IPS-20b (cell line): Measurements from ENCODE around the gene MST1.

Experiments
- H3K27ac ChIP-seq: one replicate; pipeline ENCODE4 v1.5.1; 2013; ENCODE audit warnings: low read length
- H3K27me3 ChIP-seq: 2 replicates; pipeline ENCODE4 v1.6.1; 2013; ENCODE audit warnings: mild to moderate bottlenecking, low read length, inconsistent platforms; ENCODE audit not compliant: insufficient read depth
- H3K36me3 ChIP-seq: 2 replicates; pipeline ENCODE4 v1.6.1; 2013; ENCODE audit warnings: low read depth, mild to moderate bottlenecking, inconsistent platforms, low read length, moderate library complexity; ENCODE audit not compliant: insufficient read depth
- H3K4me1 ChIP-seq: 2 replicates; pipeline ENCODE4 v1.6.1; 2013; ENCODE audit warnings: mild to moderate bottlenecking, control low read depth, inconsistent platforms, low read length, moderate library complexity; ENCODE audit not compliant: insufficient read depth
- H3K4me3 ChIP-seq: 2 replicates; pipeline ENCODE4 v1.5.1; 2013; ENCODE audit warnings: mild to moderate bottlenecking, low read length, inconsistent platforms
- H3K9ac ChIP-seq: 2 replicates; pipeline ENCODE4 v1.6.1; 2013; ENCODE audit warnings: low read depth, mild to moderate bottlenecking, inconsistent platforms, low read length, moderate library complexity
- H3K9me3 ChIP-seq: 2 replicates; pipeline ENCODE4 v1.6.1; 2013; ENCODE audit warnings: mild to moderate bottlenecking, low read depth, low read length, inconsistent platforms; ENCODE audit not compliant: insufficient read depth

Gene MST1

DNA sequence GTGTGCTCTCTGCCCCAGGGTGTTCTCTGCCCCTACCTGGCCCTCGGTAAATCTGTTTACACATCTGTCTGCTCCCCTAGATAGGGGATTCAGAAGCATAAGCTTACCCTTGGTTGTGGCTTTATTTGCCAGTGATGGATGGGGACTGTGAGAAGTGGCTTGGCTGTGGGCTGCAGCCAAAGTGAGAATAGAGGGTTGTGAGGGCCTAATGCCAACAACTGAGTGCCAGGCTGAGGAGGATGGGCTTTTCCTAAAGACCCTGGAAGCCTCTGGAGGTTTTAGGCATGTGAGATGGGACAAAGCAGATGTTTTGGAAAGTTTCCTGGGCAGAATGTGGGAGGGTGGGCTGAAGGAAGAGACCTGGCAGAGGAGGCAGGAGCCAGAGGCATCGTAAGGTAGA, 30.6 kb downstream of the MST1 start:
- H3K4me3 ChIP-seq, result no peak overlapping the region
- no peak overlapping the region for H3K27ac ChIP-seq
- H3K27me3 ChIP-seq, result no peaks in the 10 kb centered on the region
- H3K36me3 ChIP-seq, result no peaks in the 10 kb centered on the region
- no peaks in the 10 kb centered on the region for H3K9me3 ChIP-seq
- no peaks in the 10 kb centered on the region for H3K4me1 ChIP-seq
- no peak overlapping the region for H3K9ac ChIP-seq

DNA sequence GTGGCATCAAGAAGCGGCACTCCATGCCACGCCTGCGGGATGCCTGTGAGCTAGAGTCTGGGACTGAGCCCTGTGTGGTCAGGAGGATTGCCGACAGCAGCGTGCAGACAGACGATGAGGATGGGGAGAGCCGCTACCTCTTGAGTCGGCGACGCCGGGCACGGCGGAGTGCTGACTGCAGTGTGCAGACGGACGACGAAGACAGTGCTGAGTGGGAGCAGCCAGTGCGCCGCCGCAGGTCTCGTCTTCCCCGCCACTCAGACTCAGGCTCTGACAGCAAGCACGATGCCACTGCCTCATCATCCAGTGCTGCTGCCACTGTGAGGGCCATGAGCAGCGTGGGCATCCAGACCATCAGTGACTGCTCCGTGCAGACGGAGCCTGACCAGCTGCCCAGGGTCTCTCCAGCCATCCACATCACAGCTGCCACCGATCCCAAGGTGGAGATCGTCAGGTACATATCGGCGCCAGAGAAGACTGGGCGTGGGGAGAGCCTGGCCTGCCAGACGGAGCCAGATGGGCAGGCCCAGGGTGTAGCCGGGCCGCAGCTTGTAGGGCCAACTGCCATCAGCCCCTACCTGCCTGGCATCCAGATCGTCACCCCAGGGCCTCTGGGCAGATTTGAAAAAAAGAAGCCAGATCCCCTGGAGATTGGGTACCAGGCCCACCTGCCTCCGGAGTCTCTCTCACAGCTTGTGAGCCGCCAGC, 31.9 kb downstream of the MST1 start:
- no peak overlapping the region for H3K9ac ChIP-seq
- H3K9me3 ChIP-seq, result no peaks in the 10 kb centered on the region
- H3K27me3 ChIP-seq, result no peaks in the 10 kb centered on the region
- no peaks in the 10 kb centered on the region for H3K4me1 ChIP-seq
- H3K4me3 ChIP-seq, result no peak overlapping the region
- H3K27ac ChIP-seq, result no peak overlapping the region
- no peaks in the 10 kb centered on the region for H3K36me3 ChIP-seq

DNA sequence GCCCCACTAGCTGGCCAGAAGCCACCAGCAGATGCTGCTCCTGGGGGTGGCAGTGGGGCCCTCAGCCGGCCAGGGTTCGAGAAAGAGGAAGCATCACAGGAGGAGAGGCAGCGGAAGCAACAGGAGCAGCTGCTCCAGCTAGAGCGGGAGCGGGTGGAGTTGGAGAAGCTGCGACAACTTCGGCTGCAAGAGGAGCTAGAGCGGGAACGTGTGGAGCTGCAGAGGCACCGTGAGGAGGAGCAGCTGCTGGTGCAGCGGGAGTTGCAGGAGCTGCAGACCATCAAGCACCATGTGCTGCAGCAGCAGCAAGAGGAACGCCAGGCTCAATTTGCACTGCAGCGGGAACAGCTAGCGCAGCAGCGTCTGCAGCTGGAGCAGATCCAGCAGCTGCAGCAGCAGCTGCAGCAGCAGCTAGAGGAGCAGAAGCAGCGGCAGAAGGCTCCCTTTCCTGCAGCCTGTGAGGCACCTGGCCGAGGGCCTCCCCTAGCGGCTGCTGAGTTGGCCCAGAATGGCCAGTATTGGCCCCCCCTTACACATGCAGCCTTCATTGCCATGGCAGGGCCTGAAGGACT, 32.6 kb downstream of the MST1 start:
- no peaks in the 10 kb centered on the region for H3K4me1 ChIP-seq
- no peak overlapping the region for H3K9ac ChIP-seq
- H3K27me3 ChIP-seq, result no peaks in the 10 kb centered on the region
- no peak overlapping the region for H3K27ac ChIP-seq
- H3K4me3 ChIP-seq, result no peak overlapping the region
- H3K9me3 ChIP-seq, result no peaks in the 10 kb centered on the region
- no peaks in the 10 kb centered on the region for H3K36me3 ChIP-seq

DNA sequence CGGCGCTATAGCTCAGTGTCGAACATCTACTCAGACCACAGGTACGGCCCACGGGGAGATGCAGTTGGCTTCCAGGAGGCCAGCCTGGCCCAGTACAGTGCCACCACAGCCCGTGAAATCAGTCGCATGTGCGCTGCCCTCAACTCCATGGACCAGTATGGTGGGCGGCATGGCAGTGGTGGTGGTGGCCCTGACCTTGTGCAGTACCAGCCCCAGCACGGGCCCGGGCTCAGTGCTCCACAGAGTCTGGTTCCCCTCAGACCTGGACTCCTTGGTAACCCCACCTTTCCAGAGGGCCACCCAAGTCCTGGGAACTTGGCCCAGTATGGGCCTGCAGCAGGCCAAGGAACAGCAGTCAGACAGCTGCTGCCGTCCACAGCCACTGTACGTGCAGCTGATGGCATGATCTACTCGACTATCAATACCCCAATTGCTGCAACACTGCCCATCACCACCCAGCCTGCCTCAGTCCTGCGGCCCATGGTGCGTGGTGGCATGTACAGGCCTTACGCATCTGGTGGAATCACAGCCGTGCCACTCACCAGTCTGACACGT, 33.5 kb downstream of the MST1 start:
- H3K27ac ChIP-seq, result no peak overlapping the region

DNA sequence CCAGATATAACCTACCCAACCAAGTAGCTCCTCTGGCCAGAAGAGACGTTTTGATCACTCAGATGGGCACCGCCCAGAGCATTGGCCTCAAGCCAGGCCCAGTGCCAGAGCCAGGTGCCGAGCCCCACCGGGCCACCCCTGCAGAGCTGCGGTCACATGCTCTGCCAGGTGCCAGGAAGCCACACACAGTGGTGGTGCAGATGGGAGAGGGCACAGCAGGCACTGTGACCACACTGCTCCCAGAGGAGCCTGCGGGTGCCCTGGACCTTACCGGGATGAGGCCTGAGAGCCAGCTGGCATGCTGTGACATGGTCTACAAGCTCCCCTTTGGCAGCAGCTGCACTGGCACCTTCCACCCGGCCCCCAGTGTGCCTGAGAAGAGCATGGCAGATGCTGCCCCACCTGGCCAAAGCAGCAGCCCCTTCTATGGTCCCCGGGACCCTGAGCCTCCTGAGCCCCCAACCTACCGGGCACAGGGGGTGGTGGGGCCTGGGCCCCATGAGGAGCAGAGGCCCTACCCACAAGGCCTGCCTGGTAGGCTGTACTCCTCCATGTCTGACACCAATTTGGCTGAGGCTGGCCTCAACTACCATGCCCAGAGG, 34.2 kb downstream of the MST1 start:
- no peaks in the 10 kb centered on the region for H3K9me3 ChIP-seq
- no peaks in the 10 kb centered on the region for H3K27me3 ChIP-seq
- H3K4me1 ChIP-seq, result no peaks in the 10 kb centered on the region
- no peak overlapping the region for H3K9ac ChIP-seq
- no peak overlapping the region for H3K27ac ChIP-seq
- H3K4me3 ChIP-seq, result no peak overlapping the region
- no peaks in the 10 kb centered on the region for H3K36me3 ChIP-seq

More for the DNA sequence above, 33.5 kb downstream of the MST1 start:
- Histone ChIP-seq H3K36me3 (no peaks in the 10 kb centered on the region), H3K9me3 (no peaks in the 10 kb centered on the region), H3K27me3 (no peaks in the 10 kb centered on the region), H3K9ac (no peak overlapping the region), H3K4me3 (no peak overlapping the region), H3K4me1 (no peaks in the 10 kb centered on the region)

DNA sequence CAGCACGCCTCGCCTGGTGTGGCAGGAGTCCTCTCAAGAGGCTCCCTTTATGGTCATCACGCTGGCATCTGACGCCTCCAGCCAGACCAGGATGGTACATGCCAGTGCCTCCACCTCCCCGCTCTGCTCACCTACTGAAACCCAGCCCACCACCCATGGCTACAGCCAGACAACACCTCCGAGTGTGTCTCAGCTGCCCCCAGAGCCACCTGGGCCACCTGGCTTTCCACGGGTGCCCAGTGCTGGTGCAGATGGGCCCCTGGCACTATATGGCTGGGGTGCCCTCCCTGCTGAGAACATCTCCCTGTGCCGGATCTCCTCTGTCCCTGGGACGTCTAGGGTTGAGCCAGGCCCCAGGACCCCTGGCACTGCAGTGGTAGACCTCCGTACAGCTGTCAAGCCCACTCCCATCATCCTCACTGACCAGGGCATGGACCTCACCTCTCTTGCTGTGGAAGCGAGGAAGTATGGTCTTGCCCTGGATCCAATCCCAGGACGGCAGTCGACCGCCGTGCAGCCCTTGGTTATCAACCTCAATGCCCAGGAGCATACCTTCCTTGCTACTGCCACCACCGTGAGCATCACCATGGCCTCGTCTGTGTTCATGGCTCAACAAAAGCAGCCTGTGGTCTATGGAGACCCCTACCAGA, 35.0 kb downstream of the MST1 start:
- Histone ChIP-seq H3K36me3 (no peaks in the 10 kb centered on the region), H3K27me3 (no peaks in the 10 kb centered on the region), H3K9ac (no peak overlapping the region; the same call in 1 of the 2 replicates), H3K4me1 (no peaks in the 10 kb centered on the region), H3K9me3 (no peaks in the 10 kb centered on the region), H3K27ac (no peak overlapping the region), H3K4me3 (no peak overlapping the region)

DNA sequence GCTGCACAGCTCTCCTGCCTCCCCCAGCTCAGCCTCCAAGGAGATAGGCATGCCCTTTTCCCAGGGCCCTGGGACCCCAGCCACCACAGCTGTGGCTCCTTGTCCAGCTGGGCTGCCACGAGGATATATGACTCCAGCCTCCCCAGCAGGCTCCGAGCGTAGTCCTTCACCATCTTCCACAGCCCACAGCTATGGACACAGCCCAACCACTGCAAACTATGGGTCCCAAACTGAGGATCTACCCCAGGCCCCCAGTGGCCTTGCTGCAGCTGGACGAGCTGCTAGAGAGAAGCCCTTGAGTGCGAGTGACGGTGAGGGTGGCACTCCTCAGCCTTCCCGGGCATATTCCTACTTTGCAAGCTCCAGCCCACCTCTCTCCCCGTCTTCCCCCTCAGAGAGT, 35.7 kb downstream of the MST1 start:
- no peaks in the 10 kb centered on the region for H3K4me1 ChIP-seq
- H3K9me3 ChIP-seq, result no peaks in the 10 kb centered on the region
- no peaks in the 10 kb centered on the region for H3K27me3 ChIP-seq
- H3K27ac ChIP-seq, result no peak overlapping the region
- no peaks in the 10 kb centered on the region for H3K36me3 ChIP-seq
- no peak overlapping the region for H3K4me3 ChIP-seq
- H3K9ac ChIP-seq, result no peak overlapping the region

DNA sequence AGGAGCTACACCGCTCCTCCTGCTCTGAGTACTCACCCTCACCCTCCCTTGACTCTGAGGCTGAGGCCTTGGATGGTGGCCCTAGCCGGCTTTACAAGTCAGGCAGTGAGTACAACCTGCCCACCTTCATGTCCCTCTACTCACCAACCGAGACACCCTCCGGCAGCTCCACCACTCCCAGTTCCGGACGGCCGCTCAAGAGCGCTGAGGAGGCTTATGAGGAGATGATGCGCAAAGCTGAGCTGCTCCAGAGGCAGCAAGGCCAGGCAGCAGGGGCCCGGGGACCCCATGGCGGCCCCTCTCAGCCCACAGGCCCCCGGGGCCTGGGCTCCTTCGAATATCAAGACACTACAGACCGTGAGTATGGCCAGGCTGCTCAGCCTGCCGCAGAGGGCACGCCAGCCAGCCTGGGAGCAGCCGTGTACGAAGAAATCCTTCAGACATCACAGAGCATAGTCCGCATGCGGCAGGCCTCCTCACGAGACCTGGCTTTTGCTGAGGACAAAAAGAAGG, 36.3 kb downstream of the MST1 start:
- Histone ChIP-seq H3K36me3 (no peaks in the 10 kb centered on the region), H3K27me3 (no peaks in the 10 kb centered on the region), H3K9ac (no peak overlapping the region), H3K4me1 (no peaks in the 10 kb centered on the region), H3K27ac (no peak overlapping the region), H3K4me3 (no peak overlapping the region), H3K9me3 (no peaks in the 10 kb centered on the region)

DNA sequence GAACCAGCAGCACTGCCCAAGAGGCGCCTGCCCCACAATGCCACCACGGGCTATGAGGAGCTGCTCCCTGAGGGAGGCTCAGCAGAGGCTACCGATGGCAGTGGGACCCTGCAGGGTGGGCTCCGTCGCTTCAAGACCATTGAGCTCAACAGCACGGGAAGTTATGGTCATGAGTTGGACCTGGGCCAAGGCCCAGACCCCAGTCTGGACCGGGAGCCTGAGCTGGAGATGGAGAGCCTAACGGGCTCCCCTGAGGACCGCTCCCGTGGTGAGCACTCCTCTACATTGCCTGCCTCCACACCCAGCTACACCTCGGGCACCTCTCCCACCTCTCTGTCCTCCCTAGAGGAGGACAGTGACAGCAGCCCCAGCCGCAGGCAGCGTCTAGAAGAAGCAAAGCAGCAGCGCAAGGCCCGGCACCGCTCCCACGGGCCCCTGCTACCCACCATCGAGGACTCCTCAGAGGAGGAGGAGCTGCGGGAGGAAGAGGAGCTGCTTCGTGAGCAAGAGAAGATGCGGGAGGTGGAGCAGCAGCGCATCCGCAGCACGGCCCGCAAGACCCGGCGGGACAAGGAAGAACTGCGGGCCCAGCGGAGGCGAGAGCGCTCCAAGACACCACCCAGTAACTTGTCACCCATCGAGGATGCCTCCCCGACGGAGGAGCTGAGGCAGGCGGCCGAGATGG, 36.9 kb downstream of the MST1 start:
- Histone ChIP-seq H3K4me1 (no peaks in the 10 kb centered on the region), H3K9me3 (no peaks in the 10 kb centered on the region), H3K9ac (no peak overlapping the region)

DNA sequence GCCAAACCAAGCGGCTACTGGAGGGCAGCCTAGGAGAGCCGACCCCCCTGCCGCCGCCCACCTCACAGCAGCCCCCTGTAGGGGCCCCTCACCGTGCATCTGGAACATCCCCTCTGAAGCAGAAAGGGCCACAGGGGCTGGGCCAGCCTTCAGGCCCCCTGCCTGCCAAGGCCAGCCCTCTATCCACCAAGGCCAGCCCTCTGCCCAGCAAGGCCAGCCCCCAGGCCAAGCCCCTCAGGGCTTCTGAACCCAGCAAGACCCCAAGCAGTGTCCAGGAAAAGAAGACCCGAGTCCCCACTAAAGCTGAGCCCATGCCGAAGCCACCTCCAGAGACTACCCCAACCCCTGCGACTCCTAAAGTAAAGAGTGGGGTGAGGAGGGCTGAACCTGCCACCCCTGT, 38.6 kb downstream of the MST1 start:
- H3K9ac ChIP-seq, result no peak overlapping the region; the same call in 1 of the 2 replicates
- H3K4me1 ChIP-seq, result no peaks in the 10 kb centered on the region
- H3K27ac ChIP-seq, result no peak overlapping the region
- no peaks in the 10 kb centered on the region for H3K9me3 ChIP-seq
- H3K36me3 ChIP-seq, result no peaks in the 10 kb centered on the region
- no peak overlapping the region for H3K4me3 ChIP-seq
- H3K27me3 ChIP-seq, result no peaks in the 10 kb centered on the region

More for the DNA sequence above, 36.9 kb downstream of the MST1 start:
- H3K27ac ChIP-seq, result no peak overlapping the region
- H3K36me3 ChIP-seq, result no peaks in the 10 kb centered on the region
- H3K4me3 ChIP-seq, result no peak overlapping the region
- H3K27me3 ChIP-seq, result no peaks in the 10 kb centered on the region

DNA sequence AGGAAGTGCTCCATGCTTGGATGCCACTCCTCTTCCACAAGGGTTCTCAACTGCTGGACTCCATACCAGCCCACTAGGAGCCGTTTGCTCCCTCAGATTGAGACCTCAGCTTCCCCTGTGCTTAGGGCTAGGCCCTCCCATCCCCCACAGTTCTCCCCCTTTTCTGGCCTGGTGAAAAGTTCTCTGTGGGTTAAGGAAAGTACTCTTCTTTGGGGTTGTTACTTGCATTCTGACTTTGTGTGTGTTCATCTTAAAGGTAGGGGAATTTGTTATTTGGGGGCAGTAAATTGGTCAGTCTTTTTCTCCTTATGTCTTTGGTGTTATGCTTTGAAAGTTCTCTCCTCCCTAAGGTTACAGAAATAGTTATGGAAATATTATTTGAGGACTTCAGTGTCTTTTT, 39.1 kb downstream of the MST1 start:
- H3K27ac ChIP-seq, result no peak overlapping the region
- no peaks in the 10 kb centered on the region for H3K4me1 ChIP-seq
- no peaks in the 10 kb centered on the region for H3K9me3 ChIP-seq
- no peaks in the 10 kb centered on the region for H3K27me3 ChIP-seq
- no peaks in the 10 kb centered on the region for H3K36me3 ChIP-seq
- no peak overlapping the region for H3K9ac ChIP-seq
- no peak overlapping the region for H3K4me3 ChIP-seq
